GM12892 (cell line): ENCODE data around the gene TP53I3.

Experiments
- DNase-seq: peaks from one replicate; pipeline ENCODE4 v3.0.0; 2011; ENCODE audit not compliant: insufficient read length
- FAIRE-seq: peaks from 2 replicates; lab custom pipeline; 2011; peaks lifted over from hg19 to GRCh38; lab: Jason Lieb, UNC
- POLR2A ChIP-seq: IDR thresholded peaks from 2 replicates; pipeline ENCODE4 v1.6.1; 2011; ENCODE audit warnings: low read depth, low read length, control low read depth
- POLR2AphosphoS5 ChIP-seq: IDR thresholded peaks from 2 replicates; pipeline ENCODE4 v1.6.1; 2011; ENCODE audit warnings: low read depth, low read length, control low read depth
- TAF1 ChIP-seq: IDR thresholded peaks from 2 replicates; pipeline ENCODE4 v1.6.1; 2011; ENCODE audit warnings: low read depth, mild to moderate bottlenecking, control low read depth, low read length, borderline replicate concordance

TP53I3 gene

DNA sequence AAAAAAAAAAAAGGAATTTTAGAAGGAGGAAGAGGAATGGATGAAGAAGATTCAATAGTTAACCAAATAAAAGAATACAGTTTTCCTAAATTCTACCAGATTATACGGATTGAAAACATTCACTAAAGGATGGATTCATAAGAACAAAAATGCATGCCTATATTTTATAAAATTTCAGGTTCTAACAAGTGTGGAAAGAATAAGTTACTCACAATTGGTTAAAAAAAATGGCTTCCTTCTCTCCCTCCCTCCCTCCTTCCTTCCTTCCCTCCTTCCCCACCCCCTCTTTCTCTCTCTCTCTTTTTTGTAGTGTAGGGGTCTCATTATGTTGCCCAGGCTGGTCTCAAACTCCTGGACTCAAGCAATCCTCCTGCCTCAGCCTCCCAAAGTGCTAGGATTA is 1.6 kb upstream of the TP53I3 start:
- no peak for FAIRE-seq

DNA sequence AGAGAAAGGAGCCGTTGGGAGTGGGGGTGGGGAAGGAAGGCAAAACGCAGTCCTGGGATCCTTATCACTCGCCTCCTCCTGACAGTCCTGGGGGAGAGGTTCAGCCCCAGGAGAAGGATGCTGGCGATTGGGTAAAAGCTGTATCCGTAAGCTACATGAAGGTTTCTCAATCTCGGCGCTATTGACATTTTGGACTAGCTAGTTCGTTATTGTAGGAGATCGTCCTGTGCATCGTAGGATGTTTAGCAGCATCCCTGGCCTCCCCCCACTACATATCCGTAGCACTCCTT is 511 bp upstream of the TP53I3 start:
- TF ChIP-seq POLR2AphosphoS5 (no peak), POLR2A (no peak), TAF1 (no peak)
- DNase-seq (no peak), FAIRE-seq (no peak)

More for the DNA sequence above, 1.6 kb upstream of the TP53I3 start:
- no peak for DNase-seq
- TF ChIP-seq POLR2AphosphoS5 (no peak), POLR2A (no peak), TAF1 (no peak)

DNA sequence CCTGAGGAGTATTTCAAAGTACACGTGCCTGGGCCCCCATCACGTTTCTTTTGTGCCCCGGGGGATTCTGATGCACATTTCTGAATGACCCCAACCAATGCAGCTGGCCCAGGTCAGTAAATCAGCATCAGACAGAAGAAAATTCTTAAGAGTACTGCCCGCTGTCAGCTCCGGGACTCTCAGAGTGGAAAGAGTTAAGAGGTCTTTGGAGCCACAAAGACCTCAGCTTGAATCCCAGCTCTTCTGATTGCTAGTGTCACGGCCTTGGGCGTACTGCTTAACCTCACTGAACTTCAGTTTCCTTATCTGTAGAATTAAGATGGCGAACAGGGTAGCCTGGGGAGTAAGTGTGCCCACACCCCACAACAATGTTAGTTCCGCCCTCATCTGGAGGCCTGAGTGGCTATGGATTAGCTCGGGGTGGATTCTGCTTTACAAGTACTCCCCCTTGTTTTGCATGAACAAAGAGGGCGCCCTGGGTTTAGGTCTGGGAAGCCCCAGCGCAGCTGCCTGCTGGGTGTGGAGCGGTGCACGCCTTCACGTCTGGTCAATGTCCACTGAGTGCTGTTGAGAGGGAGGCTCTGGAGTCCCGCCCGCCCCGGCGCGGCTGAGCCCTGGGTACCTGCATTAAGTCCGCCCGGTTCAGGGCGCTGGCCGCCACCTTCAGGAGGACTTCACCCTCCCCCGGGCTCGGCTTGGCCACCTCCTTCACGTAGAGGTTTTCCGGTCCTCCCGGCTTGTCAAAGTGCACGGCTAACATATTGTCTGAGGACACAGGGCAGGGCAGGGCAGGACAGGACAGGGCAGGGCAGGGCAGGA is 858 bp downstream of the TP53I3 start:
- DNase-seq (peak; percentile 72), FAIRE-seq (peak; percentile 89)
- peak; percentile 70 for TF ChIP-seq POLR2A
- no peak for TF ChIP-seq POLR2AphosphoS5
- peak; percentile 51; the same call in 1 of the 2 replicates for TF ChIP-seq TAF1

DNA sequence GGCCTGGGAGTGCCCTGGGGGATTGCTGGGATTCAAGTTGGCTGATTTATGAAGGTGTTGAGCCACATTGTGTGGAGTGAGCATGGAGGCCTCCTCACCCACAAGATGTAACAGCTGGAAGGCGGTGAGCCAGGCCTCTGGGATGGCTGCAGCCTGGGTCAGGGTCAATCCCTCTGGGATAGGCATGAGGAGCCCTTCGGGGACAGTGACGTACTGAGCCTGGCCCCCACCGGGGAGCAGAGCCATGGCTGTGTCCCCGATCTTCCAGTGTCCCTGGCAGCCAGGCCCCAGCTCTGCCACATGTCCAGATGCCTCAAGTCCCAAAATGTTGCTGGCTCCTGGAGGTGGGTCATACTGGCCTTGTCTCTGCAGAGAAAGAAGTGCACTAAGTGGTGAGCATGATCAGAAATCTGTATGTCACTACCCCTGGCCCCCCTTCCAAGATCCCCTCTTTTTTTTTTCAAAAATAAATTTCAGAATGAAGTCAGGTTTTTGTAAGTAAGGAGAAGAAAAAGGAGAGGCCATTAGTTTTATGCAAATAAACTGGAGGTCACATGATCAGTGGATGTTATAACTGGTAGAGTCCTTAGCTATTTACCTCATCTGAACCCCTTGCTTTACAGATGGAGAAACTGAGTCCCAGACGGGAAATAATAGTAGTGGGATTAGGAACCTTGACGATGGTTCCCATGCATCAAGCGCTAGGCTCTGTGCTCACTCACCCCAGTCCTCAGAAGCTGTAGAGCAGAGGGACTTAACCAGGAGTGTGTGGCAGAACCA is 1.7 kb downstream of the TP53I3 start:
- TF ChIP-seq TAF1, result no peak
- TF ChIP-seq POLR2AphosphoS5, result no peak
- TF ChIP-seq POLR2A, result no peak
- FAIRE-seq (no peak), DNase-seq (no peak)

DNA sequence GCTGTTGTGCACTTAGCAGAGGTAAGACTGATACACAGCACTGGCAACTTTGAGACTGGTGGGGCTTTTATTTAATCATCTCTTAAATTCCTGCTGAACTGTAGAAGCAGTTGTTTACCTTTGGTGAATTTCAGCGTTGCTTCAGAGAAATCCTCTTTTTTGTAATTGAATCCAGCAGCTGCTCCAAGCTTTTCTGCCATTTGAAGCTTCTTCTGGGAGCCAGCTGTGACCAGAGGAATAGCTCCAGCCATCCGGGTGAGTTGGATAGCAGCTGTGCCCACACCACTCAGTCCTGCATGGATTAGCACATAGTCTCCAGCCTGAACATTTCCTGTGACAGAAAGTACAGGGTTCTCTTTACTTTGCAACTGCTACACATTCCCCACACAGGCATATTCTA is 3.9 kb downstream of the TP53I3 start:
- DNase-seq, result no peak
- FAIRE-seq, result no peak
- TF ChIP-seq TAF1 (no peak), POLR2AphosphoS5 (no peak), POLR2A (no peak)

DNA sequence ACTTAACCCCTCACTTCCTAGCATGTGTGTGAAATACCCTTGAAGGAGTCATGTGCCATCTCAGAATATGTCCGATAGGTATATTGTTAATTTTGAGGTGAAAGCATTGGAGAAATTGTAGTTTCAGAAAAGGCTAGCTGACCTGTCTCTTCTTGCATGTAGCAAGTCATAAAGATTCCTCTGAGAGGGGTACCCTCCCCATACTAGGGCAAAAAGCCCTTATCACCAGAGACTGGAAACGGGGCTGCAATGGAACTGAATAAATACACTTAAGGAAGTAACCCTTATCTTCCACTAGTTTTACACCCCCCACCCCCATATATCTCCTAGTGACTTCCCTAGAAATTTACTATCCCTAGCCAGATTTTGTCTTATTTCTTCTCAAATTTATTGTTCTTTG is 6.8 kb downstream of the TP53I3 start:
- no peak for TF ChIP-seq POLR2A
- no peak for TF ChIP-seq POLR2AphosphoS5
- TF ChIP-seq TAF1, result no peak
- no peak for DNase-seq
- no peak for FAIRE-seq

DNA sequence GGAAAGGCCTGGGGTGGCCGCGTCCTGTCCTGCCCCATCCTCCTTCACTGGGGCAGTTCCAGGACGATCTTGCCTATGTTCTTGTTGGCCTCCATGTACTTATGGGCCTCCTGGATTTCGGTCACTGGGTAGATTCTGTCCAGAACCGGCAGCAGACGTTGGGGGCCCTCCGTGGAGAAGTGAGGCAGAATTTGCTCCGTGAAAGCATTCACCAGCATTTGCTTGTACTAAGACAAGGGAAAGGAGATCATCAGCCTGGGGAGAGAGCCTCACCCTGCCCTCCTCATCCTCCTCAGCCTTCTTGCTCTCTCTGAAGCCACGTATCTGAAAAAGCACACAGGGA is 7.1 kb downstream of the TP53I3 start:
- FAIRE-seq, result peak; percentile 50
- no peak for DNase-seq
- no peak for TF ChIP-seq POLR2A
- no peak for TF ChIP-seq TAF1
- no peak for TF ChIP-seq POLR2AphosphoS5

DNA sequence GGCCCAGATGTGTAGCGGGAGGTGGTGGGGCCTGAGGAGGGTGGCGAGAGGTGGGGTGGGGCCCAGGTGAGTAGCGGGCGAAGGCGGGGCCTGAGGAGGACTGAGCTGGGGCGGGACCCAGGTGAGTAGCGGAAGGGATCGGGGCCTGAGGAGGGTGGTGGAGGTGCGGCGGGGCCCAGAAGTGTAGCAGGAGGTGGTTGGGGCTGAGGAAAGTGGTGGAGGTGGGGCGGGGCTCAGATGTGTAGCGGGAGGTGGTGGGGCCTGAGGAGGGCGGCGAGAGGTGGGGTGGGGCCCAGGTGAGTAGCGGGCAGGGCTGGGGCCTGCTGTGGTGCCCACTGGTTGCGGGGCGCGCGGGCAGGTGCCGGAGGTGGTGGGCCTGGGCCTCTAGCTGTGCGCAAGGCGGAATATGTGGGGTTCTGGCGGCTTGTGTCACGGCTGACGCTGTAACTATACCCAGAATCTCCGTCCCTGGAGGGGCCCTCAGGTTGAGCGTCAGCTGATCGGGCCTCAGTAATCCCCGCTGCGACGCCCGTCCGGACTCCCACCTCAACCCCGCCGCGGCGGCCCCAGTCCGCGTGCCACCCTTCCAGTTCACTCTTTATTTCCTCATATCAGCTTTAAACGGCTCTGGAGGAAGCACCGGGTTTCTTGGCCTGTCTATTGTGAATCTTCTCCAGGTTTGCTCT is 7.6 kb downstream of the TP53I3 start:
- DNase-seq, result no peak
- no peak for FAIRE-seq
- no peak for TF ChIP-seq POLR2A
- no peak for TF ChIP-seq POLR2AphosphoS5
- no peak for TF ChIP-seq TAF1

DNA sequence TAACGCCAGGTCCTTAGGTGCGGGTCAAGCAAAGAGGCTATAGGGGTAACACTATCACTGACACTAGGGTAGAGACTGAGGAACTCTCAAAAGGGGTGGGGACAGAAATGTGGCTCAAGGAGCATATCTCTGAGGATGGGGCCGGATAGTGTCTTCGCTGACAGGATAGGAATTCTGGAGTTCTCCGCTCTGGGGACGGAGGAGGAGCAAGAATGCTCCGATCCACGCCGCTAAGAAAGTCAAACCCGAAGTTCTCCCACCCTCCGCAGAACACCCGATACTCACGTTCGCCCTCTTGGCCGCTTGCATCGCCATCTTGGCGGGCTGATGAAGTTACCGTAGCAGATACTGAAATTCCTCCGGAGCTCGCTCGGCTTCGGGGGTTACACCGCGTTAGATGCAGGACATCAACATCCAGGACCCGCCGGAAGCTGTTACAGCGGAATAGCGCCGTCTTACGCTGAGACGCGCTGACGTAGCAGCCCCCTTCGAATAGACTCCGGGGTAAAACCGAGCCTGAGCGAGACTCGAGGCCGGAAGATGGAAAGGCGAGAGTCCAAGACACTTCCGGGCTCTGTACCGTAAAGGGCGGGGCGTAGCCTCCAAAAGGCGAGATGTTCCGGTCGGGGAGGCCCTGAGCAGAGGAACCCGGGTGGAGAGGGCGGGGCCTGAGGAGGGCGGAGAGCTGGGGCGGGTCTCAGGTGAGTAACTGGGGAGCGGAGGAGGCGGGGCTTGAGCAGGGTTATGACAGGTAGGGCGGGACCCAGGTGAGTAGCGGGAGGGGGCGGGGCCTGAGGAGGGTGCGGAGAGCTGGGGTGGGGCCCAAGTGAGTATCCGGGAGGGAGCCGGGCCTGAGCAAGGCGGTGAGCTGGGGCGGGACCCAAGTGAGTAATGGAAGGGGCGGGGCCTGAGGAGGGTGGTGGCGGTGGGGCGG is 8.5 kb downstream of the TP53I3 start, which contains the start of gene SF3B6:
SF3B6 (minus strand) TSS at position 412 of the 934 bp plus-strand sequence; CDS start at position 315, 97 bp downstream.
- TF ChIP-seq POLR2AphosphoS5 (peak; percentile 93), TAF1 (peak; percentile 71), POLR2A (peak; percentile 94)
- peak; percentile 85 for DNase-seq
- FAIRE-seq, result peak; percentile 97

DNA sequence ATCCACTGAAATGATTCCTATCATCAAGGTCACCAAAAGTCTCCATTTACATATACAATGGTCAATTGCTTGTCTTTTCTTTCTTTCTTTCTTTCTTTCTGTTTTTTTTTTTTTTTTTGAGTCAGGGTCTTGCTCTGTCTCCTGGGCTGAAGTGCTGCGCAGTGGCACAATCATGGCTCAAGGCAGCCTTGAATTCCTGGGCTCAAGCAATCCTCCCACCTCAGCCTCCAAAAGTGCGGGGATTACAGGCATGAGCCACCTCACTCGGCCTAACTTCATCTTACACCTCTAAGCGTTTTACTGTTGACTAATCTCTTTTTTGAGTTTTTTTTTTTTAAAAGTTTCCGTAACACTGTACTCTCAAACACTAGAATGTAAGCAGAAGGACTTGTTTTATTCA is 9.4 kb downstream of the TP53I3 start:
- DNase-seq, result no peak

DNA sequence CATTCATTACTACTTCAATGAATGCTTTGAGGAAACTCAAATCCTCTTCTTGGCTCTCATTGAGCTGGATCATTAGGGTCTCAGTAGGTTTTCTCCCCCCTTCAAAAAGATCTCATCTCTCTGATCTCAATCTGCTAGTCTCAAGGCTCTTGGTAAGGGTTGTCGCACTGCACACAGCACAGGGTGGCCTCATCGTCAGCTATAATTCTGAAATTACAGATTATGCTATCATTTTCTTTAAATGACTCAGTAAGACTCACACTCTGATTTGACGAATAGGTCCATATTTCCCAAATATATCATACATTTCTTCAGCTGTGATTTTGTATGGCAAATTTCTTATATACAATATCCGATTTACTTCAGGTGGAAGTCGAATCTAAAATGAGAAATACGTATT is 10.8 kb downstream of the TP53I3 start:
- no peak for FAIRE-seq
- no peak for DNase-seq
- no peak for TF ChIP-seq TAF1
- no peak for TF ChIP-seq POLR2A
- no peak for TF ChIP-seq POLR2AphosphoS5

More for the DNA sequence above, 9.4 kb downstream of the TP53I3 start:
- TF ChIP-seq POLR2A (no peak), POLR2AphosphoS5 (no peak), TAF1 (no peak)
- no peak for FAIRE-seq

DNA sequence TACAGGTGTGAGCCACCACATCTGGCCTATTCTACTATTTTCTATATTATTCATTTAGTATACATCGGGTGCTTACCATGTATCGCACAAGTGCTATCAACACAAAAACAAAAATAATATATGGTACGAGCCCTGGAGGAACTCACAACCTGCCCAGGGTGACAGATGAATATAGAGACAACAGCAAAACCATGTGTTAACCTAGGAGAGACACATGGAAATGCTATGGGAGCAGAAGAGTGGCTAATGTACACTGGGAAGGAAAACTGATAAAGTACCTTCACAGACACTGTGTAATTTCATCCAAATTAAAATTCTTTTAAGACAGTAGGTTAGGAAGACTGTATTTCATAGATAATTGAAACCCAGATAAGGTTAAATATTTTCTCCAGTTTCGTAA is 12.4 kb downstream of the TP53I3 start:
- TF ChIP-seq TAF1 (no peak), POLR2A (no peak), POLR2AphosphoS5 (no peak)
- DNase-seq (no peak), FAIRE-seq (no peak)
